PC-9 (cell line): ENCODE data around the gene ARSI. TPM values are rescaled to one million over a fixed set of nuclear protein-coding genes. Genes with fewer than 3 reads are reported as not detected.

Experiments used
- BruUV-seq: library from RNA; stranded (reverse); fragments of 400-500 nt; replicated peaks from 2 replicates; lab custom pipeline; 2021; lab: Mats Ljungman, UMichigan
- CTCF ChIA-PET: fragments of 300-600 bp; sonication (Branson Sonifier 250); formaldehyde crosslinking; loops from one replicate; lab custom pipeline; 2022; ENCODE audit warnings: antibody characterized with exemption; lab: Charles Lee
- POLR2A ChIA-PET: fragments of 300-600 bp; sonication (Branson Sonifier 250); formaldehyde crosslinking; loops from one replicate; lab custom pipeline; 2022; ENCODE audit warnings: antibody characterized with exemption; ENCODE audit not compliant: unreplicated experiment; lab: Charles Lee
- DNase-seq, 2 experiments: peaks; one replicate each; pipeline versions ENCODE4 v3.0.0 to v3.0.0-alpha.2; 2015 to 2022; ENCODE audit warnings: mixed read lengths in 1 of 2
- H2AFZ ChIP-seq: fragments of 200-600 bp; sonication (generic); 2 replicates; pipeline ENCODE4 v1.8.1; 2017; ENCODE audit warnings: antibody characterized with exemption
- H3F3A ChIP-seq: fragments of 200-600 bp; sonication (generic); 2 replicates; pipeline ENCODE4 v1.8.1; 2017; ENCODE audit warnings: antibody characterized with exemption, mild to moderate bottlenecking, low read depth; ENCODE audit not compliant: insufficient read depth
- H3K27ac ChIP-seq: fragments of 200-600 bp; sonication (generic); 2 replicates; pipeline ENCODE4 v1.6.1; 2016; ENCODE audit warnings: mixed run types
- H3K27me3 ChIP-seq: fragments of 200-600 bp; sonication (generic); 2 replicates; pipeline ENCODE4 v1.6.1; 2016; ENCODE audit warnings: low read depth, mixed run types; ENCODE audit not compliant: insufficient read depth
- H3K36me3 ChIP-seq: fragments of 200-600 bp; sonication (generic); 2 replicates; pipeline ENCODE4 v1.6.1; 2016; ENCODE audit warnings: low read depth, mixed run types
- H3K4me1 ChIP-seq: fragments of 200-600 bp; sonication (generic); replicated peaks from 2 replicates; pipeline ENCODE4 v1.6.1; 2016; ENCODE audit warnings: mixed run types; ENCODE audit not compliant: insufficient read depth
- H3K4me2 ChIP-seq: fragments of 200-600 bp; sonication (generic); 2 replicates; pipeline ENCODE4 v1.6.1; 2017; ENCODE audit warnings: mixed run types
- H3K4me3 ChIP-seq: fragments of 200-600 bp; sonication (generic); 2 replicates; pipeline ENCODE4 v1.6.1; 2016; ENCODE audit warnings: mixed run types
- H3K79me2 ChIP-seq: fragments of 200-600 bp; sonication (generic); 2 replicates; pipeline ENCODE4 v1.6.1; 2017; ENCODE audit warnings: low read depth, mixed run types
- H3K9me2 ChIP-seq: fragments of 200-600 bp; sonication (generic); 2 replicates; pipeline ENCODE4 v1.8.1; 2017; ENCODE audit warnings: mild to moderate bottlenecking; ENCODE audit not compliant: insufficient read depth
- H3K9me3 ChIP-seq: fragments of 200-600 bp; sonication (generic); 2 replicates; pipeline ENCODE4 v1.8.1; 2016; ENCODE audit warnings: low read depth; ENCODE audit not compliant: insufficient read depth
- H4K20me1 ChIP-seq: fragments of 200-600 bp; sonication (generic); 2 replicates; pipeline ENCODE4 v1.8.1; 2017; ENCODE audit not compliant: insufficient read depth
- EZH2 ChIP-seq: fragments of 200-600 bp; sonication (generic); IDR thresholded peaks from 2 replicates; pipeline ENCODE4 v1.8.0; 2017; ENCODE audit warnings: antibody characterized with exemption, low read depth
- intact Hi-C: fragments of 100-400 bp; cut with micrococcal nuclease; formaldehyde crosslinking; loops from one replicate; pipeline ENCODE4 v1.10.0; 2022; ENCODE audit not compliant: unreplicated experiment
- total RNA-seq: library from RNA; stranded (reverse); gene quantifications from 2 replicates; pipeline ENCODE4 v1.2.3, GENCODE V29; 2021
- TF ChIP-seq, protein P1 (sequence below): fragments of 200-600 bp; sonication (generic); conservative IDR thresholded peaks from 2 replicates; pipeline ENCODE4 v1.6.1; 2017; ENCODE audit warnings: mixed run types, antibody characterized with exemption, mild to moderate bottlenecking, moderate library complexity

Gene ARSI
- total RNA-seq, 1 experiment from 2014 or later: 2.6 TPM

DNA sequence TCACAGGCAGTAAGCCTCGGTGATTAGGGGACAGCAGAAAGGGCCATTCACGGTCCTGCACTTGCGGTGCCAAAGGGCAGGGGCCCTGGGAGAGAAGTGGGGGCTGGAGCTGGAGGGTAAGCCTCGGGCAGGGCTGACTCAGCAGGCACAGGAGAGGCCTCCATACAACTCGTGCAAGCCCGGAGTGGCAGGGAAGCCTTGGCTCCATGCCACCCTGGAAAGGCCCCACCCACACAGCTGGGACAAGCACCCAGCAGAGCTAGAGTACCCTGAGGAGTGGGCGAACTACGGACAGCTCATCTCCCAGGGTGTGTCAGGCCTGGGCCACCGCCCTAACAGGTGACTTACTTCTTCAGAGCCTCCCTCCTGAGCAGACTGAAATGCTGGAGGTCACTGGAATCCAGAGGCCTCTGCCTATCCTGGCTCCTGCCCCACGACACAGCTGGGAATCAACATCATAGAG, 7.5 kb downstream of the ARSI start:
- Histone ChIP-seq H3K27ac (no peak overlapping the region), H3K9me3 (no peaks in the 10 kb centered on the region), H3K27me3 (0 out of 2 replicates have a peak, but pooled peaks cover under 1% of the 10 kb centered on the region), H3K4me3 (no peak overlapping the region), H3K4me2 (peak overlapping the region; percentile 39; the same call in 1 of the 2 replicates), H3K9me2 (no peaks in the 10 kb centered on the region), H2AFZ (no peak overlapping the region), H4K20me1 (no peaks in the 10 kb centered on the region), H3K36me3 (no peaks in the 10 kb centered on the region), H3F3A (peaks cover 9% of the 10 kb centered on the region; the same call in 1 of the 2 replicates), H3K79me2 (no peaks in the 10 kb centered on the region), H3K4me1 (peaks cover 11% of the 10 kb centered on the region)
- intact Hi-C loops: no loop called here
- TF ChIP-seq, protein P1, sequence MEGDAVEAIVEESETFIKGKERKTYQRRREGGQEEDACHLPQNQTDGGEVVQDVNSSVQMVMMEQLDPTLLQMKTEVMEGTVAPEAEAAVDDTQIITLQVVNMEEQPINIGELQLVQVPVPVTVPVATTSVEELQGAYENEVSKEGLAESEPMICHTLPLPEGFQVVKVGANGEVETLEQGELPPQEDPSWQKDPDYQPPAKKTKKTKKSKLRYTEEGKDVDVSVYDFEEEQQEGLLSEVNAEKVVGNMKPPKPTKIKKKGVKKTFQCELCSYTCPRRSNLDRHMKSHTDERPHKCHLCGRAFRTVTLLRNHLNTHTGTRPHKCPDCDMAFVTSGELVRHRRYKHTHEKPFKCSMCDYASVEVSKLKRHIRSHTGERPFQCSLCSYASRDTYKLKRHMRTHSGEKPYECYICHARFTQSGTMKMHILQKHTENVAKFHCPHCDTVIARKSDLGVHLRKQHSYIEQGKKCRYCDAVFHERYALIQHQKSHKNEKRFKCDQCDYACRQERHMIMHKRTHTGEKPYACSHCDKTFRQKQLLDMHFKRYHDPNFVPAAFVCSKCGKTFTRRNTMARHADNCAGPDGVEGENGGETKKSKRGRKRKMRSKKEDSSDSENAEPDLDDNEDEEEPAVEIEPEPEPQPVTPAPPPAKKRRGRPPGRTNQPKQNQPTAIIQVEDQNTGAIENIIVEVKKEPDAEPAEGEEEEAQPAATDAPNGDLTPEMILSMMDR: no peak
- TF ChIP-seq EZH2: no peak
- ChIA-PET POLR2A (interaction anchor here (0.5 kb wide), 1 partner anchor 629 kb away, joined by 4 read pairs; no protein-coding TSS in a partner anchor), CTCF (interaction anchor here (0.5 to 0.6 kb wide), 2 partner anchors 10 to 957 kb away, joined by 3 read pairs; no protein-coding TSS in a partner anchor)
- no TSS peak for BruUV-seq
- peak; percentile 49 to 83 for DNase-seq

DNA sequence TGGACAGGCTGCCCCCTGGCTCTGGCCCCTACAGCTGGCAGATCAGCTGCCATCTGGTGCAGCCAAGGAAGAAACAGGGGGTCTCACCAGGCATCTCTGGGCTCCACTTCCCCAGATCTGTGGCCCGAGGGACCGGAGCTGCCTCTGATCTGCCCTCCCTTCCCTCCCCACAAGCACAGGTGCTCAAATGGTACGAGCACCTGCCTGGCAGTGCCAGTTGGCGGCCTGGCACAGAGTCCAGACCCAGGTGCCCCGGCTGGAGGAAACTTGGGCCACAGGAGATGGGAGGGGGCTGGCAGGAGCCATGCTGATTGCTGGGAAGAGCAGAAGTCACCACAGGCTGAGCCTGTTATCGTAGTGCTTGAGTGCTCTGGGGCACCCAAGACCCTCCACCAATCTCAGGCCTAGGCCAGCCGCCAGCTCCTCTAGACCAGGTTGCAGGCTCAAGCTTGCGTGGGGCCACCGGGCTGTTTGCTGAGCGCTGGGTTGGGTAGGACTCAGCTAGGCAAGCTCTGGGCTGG, 8.1 kb downstream of the ARSI start:
- Histone ChIP-seq H3K4me3 (no peak overlapping the region), H3K79me2 (no peaks in the 10 kb centered on the region), H3K4me1 (peaks cover 11% of the 10 kb centered on the region), H3K9me2 (no peaks in the 10 kb centered on the region), H3K36me3 (no peaks in the 10 kb centered on the region), H4K20me1 (no peaks in the 10 kb centered on the region), H3K9me3 (no peaks in the 10 kb centered on the region), H3K4me2 (peak overlapping the region; percentile 39; the same call in 1 of the 2 replicates), H3K27ac (no peak overlapping the region), H3F3A (peaks cover 9% of the 10 kb centered on the region; the same call in 1 of the 2 replicates), H2AFZ (no peak overlapping the region), H3K27me3 (0 out of 2 replicates have a peak, but pooled peaks cover 6% of the 10 kb centered on the region)
- intact Hi-C loops: no loop called here
- no peak for DNase-seq
- POLR2A ChIA-PET: interaction anchor here (0.5 kb wide), 1 partner anchor 628 kb away, joined by 4 read pairs; no protein-coding TSS in a partner anchor
- no TSS peak for BruUV-seq
- TF ChIP-seq EZH2: no peak
- TF ChIP-seq, protein P1: no peak
- CTCF ChIA-PET: interaction anchor here (0.5 kb wide), 1 partner anchor 11 kb away, joined by 3 read pairs; no protein-coding TSS in a partner anchor

DNA sequence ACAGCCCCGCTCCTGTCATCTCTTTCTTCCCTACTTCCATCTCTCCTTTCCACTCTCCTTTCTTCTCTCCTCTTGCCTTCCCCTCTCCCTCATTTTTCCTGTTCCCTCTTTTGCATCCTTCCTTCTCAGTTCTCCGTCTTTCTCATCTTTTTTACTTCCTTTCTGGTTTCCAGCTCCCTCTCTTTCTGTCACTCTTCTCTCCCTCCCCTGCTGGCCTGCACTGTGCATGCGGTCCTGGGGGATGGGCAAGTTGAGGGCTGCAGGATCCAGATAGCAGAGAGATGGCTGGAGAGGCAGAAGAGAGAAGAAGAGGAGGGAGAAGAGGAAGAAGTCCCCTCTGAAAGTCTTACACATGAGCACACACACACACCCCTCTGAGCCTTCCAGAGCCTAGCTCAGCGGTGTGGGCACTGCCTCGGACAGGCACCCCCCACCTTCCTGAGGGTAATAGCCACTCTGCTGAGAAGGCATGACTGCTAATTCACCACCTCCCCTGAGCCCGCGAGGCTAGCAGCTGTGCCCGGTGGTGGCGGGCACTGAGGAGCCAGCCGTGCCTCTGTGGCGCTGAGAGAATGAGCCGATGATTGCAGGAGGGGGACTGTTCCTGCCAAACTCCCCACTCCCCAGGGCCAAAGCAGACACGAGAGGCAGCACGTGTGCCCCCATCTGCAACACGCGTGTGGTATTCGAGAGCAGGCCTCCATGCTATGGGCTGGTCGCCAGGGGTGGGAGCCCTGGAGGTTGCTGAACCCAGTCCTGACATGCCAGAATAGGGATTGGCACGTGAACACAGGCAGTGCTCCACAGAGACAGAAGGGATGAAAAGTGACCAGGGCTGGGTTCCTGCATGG, 9.4 kb downstream of the ARSI start:
- CTCF ChIA-PET: interaction anchor here (1.0 kb wide), 1 partner anchor 23 kb away, joined by 3 read pairs; no protein-coding TSS in a partner anchor
- Histone ChIP-seq H3K9me3 (no peaks in the 10 kb centered on the region), H3K9me2 (no peaks in the 10 kb centered on the region), H4K20me1 (no peaks in the 10 kb centered on the region), H3K79me2 (no peaks in the 10 kb centered on the region), H3K27ac (no peak overlapping the region), H3K4me2 (no peak overlapping the region), H3K4me3 (no peak overlapping the region), H2AFZ (no peak overlapping the region), H3F3A (no peaks in the 10 kb centered on the region; the same call in 1 of the 2 replicates), H3K4me1 (peaks cover 11% of the 10 kb centered on the region), H3K27me3 (0 out of 2 replicates have a peak, but pooled peaks cover 6% of the 10 kb centered on the region), H3K36me3 (no peaks in the 10 kb centered on the region)
- TF ChIP-seq, protein P1: no peak
- no peak for TF ChIP-seq EZH2
- intact Hi-C loops: no loop called here
- BruUV-seq: no TSS peak
- no peak for DNase-seq
- POLR2A ChIA-PET: no interaction called here
